NT2/D1 (cell line): ENCODE results near the gene LRMDA.

Experiments
- YY1 ChIP-seq: IDR thresholded peaks from 2 replicates; pipeline ENCODE4 v1.6.1; 2011; ENCODE audit not compliant: insufficient read length, insufficient read depth
- ZNF274 ChIP-seq: IDR thresholded peaks from 2 replicates; pipeline ENCODE4 v1.6.1; 2011; ENCODE audit warnings: mild to moderate bottlenecking, low read depth, low read length

- TF ChIP-seq YY1: no peak
- no peak for TF ChIP-seq ZNF274
Measured at GRCh38 chr10:75440271-75440793, 8.9 kb downstream of the LRMDA start.
